Endothelial cell (in vitro differentiated cells): Measurements from ENCODE around the gene OR2AG1. TPM values are rescaled to one million over a fixed set of nuclear protein-coding genes. Genes with fewer than 3 reads are reported as not detected.

ENCODE experiments used
- DNase-seq: peaks from one replicate; pipeline ENCODE4 v3.0.0; 2021; ENCODE audit warnings: low spot score
- H3K27ac Mint-ChIP-seq: one replicate; pipeline ENCODE4 v1.8.0; 2021; ENCODE audit warnings: mixed read lengths, inconsistent platforms; ENCODE audit not compliant: unreplicated experiment
- H3K27me3 Mint-ChIP-seq: one replicate; pipeline ENCODE4 v1.8.0; 2021; ENCODE audit warnings: mild to moderate bottlenecking, moderate library complexity, mixed read lengths, inconsistent platforms; ENCODE audit not compliant: unreplicated experiment
- H3K36me3 Mint-ChIP-seq: one replicate; pipeline ENCODE4 v1.8.0; 2021; ENCODE audit warnings: mild to moderate bottlenecking, low read depth, mixed read lengths, inconsistent platforms; ENCODE audit not compliant: unreplicated experiment
- H3K4me1 Mint-ChIP-seq: one replicate; pipeline ENCODE4 v1.8.0; 2021; ENCODE audit warnings: mild to moderate bottlenecking, mixed read lengths, inconsistent platforms; ENCODE audit not compliant: unreplicated experiment
- H3K4me3 Mint-ChIP-seq: one replicate; pipeline ENCODE4 v1.8.0; 2021; ENCODE audit warnings: mild to moderate bottlenecking, mixed read lengths, inconsistent platforms; ENCODE audit not compliant: unreplicated experiment
- H3K9me3 Mint-ChIP-seq: one replicate; pipeline ENCODE4 v1.8.0; 2021; ENCODE audit warnings: mixed read lengths, inconsistent platforms; ENCODE audit not compliant: unreplicated experiment
- CTCF ChIP-seq: fragments of 200-600 bp; sonication (generic); IDR thresholded peaks from one replicate; pipeline ENCODE4 v1.5.0; 2021; ENCODE audit warnings: antibody characterized with exemption; ENCODE audit not compliant: unreplicated experiment
- total RNA-seq: library from RNA; stranded (reverse); fragmentation: NEBNext Ultra II Directional; extraction: Animal tissue kit (Norgen Biotek cat#: 25700); gene quantifications from one replicate; pipeline ENCODE4 v1.2.1, GENCODE V29; 2021; ENCODE audit not compliant: unreplicated experiment

Gene OR2AG1
- total RNA-seq, 1 donor from 2014 or later, result not detected

DNA sequence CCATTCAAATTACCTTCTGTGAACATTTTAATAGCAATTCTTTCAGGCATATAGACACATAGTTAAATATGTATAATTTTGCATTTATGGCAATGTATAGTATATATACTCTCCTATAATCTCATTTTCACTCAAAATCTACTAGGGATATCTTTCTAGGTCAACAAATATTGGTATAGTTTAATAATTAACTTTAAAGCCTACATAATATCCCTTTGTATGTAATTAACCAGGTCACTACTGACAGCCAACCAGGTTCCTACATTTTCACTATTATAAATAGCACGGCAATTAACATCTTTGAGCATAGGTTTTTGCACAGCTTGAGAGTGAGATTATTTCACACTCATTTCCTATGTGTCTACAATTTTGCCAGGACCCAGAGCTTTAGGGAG is 26.9 kb upstream of the OR2AG1 start:
- no peaks in the 10 kb centered on the region for H3K4me1 Mint-ChIP-seq
- H3K36me3 Mint-ChIP-seq, result no peaks in the 10 kb centered on the region
- no peaks in the 10 kb centered on the region for H3K27me3 Mint-ChIP-seq
- no peaks in the 10 kb centered on the region for H3K9me3 Mint-ChIP-seq
- no peak for DNase-seq
- no peak overlapping the region for H3K4me3 Mint-ChIP-seq
- no peak overlapping the region for H3K27ac Mint-ChIP-seq
- no peak for TF ChIP-seq CTCF

DNA sequence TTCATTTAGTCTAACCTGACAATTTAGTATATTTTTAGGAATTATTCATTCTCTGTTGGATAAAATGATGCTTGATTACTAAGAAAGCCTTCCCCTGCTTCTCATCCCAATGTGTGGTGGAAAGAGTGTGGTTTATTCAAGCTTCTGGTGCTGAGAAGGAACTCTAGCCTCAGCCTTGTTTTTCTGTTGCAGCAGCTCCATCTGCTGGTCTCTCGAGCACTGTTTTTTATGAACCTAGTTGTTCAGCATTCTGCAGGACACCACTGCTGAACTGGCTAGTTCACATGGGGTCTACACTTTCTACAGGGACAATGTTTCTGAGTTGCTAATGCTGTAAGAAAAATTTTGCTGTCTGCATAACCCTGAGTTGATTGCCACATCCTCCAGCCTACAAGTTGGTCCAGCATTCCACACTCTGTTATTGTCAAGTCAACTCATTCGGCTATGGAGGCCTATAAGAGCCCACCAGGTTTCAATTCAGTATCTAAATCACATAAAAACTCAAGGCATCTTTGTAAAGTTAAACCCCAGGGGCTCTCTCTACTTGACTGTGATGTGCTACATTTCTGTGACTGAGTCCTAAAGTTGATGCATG is 25.4 kb upstream of the OR2AG1 start:
- Mint-ChIP-seq H3K27me3 (no peaks in the 10 kb centered on the region), H3K4me3 (no peak overlapping the region)
- peak; percentile 46 for TF ChIP-seq CTCF

GRCh38 chr11:6771926-6772893 is 10.6 kb upstream of the OR2AG1 start, which contains the start of gene OR2AG2:
Gene OR2AG2 (minus strand): TSS chr11:6771976. CDS start chr11:6768957, 3,019 bp downstream.
- no peak for TF ChIP-seq CTCF
- H3K4me1 Mint-ChIP-seq, result no peaks in the 10 kb centered on the region
- no peaks in the 10 kb centered on the region for H3K9me3 Mint-ChIP-seq
- peaks cover 1% of the 10 kb centered on the region for H3K27me3 Mint-ChIP-seq
- DNase-seq, result no peak
- H3K27ac Mint-ChIP-seq, result no peak within 1 kb of the TSS
- H3K4me3 Mint-ChIP-seq, result no peak within 1 kb of the TSS
- no peaks in the 10 kb centered on the region for H3K36me3 Mint-ChIP-seq

More for the DNA sequence above, 25.4 kb upstream of the OR2AG1 start:
- Mint-ChIP-seq H3K4me1 (no peaks in the 10 kb centered on the region), H3K9me3 (no peaks in the 10 kb centered on the region), H3K27ac (no peak overlapping the region), H3K36me3 (no peaks in the 10 kb centered on the region)
- DNase-seq, result peak; percentile 61

DNA sequence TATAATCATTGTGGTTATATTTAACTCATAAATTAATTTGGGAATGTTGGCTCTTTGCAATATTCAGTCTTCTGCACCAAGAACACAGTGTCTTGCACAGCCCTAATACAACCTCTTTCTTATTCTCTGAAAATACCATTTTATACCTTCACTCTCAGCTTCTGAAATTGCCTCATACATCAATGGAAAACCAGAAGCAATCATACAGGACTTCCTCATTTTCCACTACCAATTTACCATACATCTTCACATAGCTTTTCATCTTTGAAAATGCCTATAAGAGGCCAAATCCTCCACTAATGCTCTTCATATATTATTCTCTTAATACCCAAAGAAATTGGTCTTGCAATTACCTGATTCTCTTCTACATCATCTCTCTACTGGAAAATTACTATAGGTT is 4.3 kb upstream of the OR2AG1 start:
- no peaks in the 10 kb centered on the region for H3K9me3 Mint-ChIP-seq
- H3K27me3 Mint-ChIP-seq, result no peaks in the 10 kb centered on the region
- H3K27ac Mint-ChIP-seq, result no peak overlapping the region
- TF ChIP-seq CTCF, result no peak
- no peak overlapping the region for H3K4me3 Mint-ChIP-seq
- H3K36me3 Mint-ChIP-seq, result no peaks in the 10 kb centered on the region
- DNase-seq, result no peak
- H3K4me1 Mint-ChIP-seq, result no peaks in the 10 kb centered on the region

DNA sequence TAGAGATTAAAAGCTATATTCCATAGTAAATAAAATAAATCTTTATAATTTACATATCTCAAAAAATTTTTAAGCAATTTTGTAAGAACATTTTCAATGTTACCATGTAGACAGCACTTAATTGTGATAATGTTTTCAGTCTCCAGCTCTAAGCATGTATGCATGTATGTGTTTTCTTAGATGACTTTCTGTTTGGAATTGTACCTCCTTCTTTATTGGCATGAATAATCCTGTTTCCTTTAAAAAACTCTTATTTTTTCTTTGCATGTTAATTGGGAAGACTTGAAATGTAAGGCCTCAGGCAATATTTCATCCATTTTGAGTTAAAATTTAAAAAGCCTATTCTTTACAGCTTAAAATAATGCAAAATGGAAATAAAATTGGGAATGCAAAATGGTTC is 2.0 kb upstream of the OR2AG1 start:
- Mint-ChIP-seq H3K27ac (no peak overlapping the region), H3K4me3 (no peak overlapping the region), H3K4me1 (no peaks in the 10 kb centered on the region), H3K9me3 (no peaks in the 10 kb centered on the region), H3K36me3 (no peaks in the 10 kb centered on the region), H3K27me3 (no peaks in the 10 kb centered on the region)
- no peak for TF ChIP-seq CTCF
- DNase-seq, result no peak
